ENCODE results near the gene IL11RA. TPM values are rescaled to one million over a fixed set of nuclear protein-coding genes. Genes with fewer than 3 reads are reported as not detected.
A peak's percentile ranks its signal among the peaks of the same experiment; 100 is the strongest.

IL11RA gene
- total and polyA plus RNA-seq, 2 donors from 2014 or later: 15.2 to 17.7 TPM

DNA sequence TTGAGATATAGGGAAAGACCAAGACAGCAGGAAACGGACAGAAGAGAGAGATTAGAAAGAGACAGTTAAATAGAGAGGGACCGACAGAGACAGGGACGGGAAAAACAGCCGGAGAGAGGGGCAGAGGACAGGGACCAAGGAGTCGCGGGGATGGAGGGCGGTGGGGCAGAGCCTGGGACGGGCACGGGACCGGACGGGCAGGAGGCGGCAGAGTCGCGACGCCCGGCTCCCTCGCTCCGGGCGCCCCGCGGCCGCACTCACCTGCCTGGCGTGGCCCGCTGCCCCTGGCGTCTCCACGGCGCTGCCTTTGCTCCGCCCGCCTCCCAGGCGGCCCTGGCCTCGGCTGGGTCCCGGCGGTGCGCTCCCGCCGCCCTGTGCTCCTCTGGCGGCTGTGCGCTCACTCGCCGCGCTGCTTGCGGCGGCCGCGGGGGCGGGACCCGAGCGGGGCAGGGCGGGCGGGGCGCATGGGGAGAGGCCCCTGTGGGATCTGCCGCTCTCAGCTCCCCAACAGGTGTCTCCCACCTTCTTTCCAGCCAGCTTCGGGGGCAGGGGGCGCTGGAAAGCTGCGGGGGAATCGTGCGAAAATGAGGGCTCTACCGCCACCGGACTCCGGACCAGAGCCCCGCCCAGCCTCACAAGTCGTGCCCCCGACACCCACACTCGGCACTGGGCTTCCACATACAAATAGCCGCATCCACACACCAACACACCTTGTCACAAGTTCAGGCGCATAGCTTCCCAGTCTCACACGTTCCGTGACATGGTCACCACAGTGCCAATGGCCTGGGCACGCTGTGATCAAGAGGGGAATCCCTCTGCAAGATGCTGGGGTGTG lies 23.1 kb upstream of the IL11RA start, which contains the start of gene ARID3C:
TSS of gene ARID3C (minus strand) at position 411 of the 835 bp plus-strand sequence. CDS start 1,052 bp downstream, outside the sequence.
- FAIRE-seq (no peak), DNase-seq (peak in 3 of 5 donors; percentile 42 to 64 (median 63))
- Histone ChIP-seq H3K27me3 (ENCODE audit: control insufficient read depth, insufficient read depth, low read length) (peaks cover 40% of the 10 kb centered on the region), H3K4me3 (ENCODE audit: low read length in 3 of 3) (peak within 1 kb of the TSS in 2 of 3 donors; percentile 23 to 52), H3K36me3 (ENCODE audit: control insufficient read depth in 2 of 3, insufficient read depth in 3 of 3, low read length in 3 of 3) (no peaks in the 10 kb centered on the region), H3K27ac (ENCODE audit: low read depth in 2 of 2, low read length in 2 of 2) (no peak within 1 kb of the TSS), H3K9ac (ENCODE audit: low read length in 3 of 3) (no peak within 1 kb of the TSS), H3K9me3 (ENCODE audit: control insufficient read depth in 2 of 3, insufficient read depth in 1 of 3, low read length in 3 of 3) (no peaks in the 10 kb centered on the region), H3K4me1 (ENCODE audit: control insufficient read depth in 2 of 3, insufficient read depth in 2 of 3, low read depth in 1 of 3, low read length in 3 of 3) (peaks cover 0 to 11% (median 0%) of the 10 kb centered on the region in 3 donors)
- intact Hi-C loops (cut with DNase I): no loop called here
- TF ChIP-seq, protein P1, sequence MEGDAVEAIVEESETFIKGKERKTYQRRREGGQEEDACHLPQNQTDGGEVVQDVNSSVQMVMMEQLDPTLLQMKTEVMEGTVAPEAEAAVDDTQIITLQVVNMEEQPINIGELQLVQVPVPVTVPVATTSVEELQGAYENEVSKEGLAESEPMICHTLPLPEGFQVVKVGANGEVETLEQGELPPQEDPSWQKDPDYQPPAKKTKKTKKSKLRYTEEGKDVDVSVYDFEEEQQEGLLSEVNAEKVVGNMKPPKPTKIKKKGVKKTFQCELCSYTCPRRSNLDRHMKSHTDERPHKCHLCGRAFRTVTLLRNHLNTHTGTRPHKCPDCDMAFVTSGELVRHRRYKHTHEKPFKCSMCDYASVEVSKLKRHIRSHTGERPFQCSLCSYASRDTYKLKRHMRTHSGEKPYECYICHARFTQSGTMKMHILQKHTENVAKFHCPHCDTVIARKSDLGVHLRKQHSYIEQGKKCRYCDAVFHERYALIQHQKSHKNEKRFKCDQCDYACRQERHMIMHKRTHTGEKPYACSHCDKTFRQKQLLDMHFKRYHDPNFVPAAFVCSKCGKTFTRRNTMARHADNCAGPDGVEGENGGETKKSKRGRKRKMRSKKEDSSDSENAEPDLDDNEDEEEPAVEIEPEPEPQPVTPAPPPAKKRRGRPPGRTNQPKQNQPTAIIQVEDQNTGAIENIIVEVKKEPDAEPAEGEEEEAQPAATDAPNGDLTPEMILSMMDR (IDR thresholded peaks at IDR 0.05; ENCODE audit: borderline replicate concordance, extremely low read depth, insufficient read depth): peak; percentile 2

DNA sequence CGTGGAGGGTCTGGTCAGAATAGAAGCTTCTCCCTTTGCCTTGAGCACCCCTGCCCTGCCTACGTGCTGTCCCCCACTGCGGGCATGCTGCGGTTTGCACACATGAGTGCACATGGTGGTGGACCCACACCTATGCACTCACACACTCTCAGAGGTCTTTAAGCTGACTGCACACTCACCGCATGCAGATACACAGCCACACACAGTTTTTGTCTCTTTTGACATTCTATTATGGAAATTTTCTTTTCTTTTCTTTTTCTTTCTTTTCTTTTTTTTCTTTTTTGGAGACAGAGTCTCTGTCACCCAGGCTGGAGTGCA lies 22.5 kb upstream of the IL11RA start:
- Histone ChIP-seq H3K4me1 (ENCODE audit: control insufficient read depth in 2 of 3, insufficient read depth in 2 of 3, low read depth in 1 of 3, low read length in 3 of 3) (peaks cover 0 to 11% (median 0%) of the 10 kb centered on the region in 3 donors), H3K36me3 (ENCODE audit: control insufficient read depth in 2 of 3, insufficient read depth in 3 of 3, low read length in 3 of 3) (no peaks in the 10 kb centered on the region), H3K27me3 (ENCODE audit: control insufficient read depth, insufficient read depth, low read length) (peaks cover 37% of the 10 kb centered on the region), H3K4me3 (ENCODE audit: low read length in 3 of 3) (peak overlapping the region in 1 of 3 donors; percentile 52), H3K27ac (ENCODE audit: low read depth in 2 of 2, low read length in 2 of 2) (no peak overlapping the region), H3K9me3 (ENCODE audit: control insufficient read depth in 2 of 3, insufficient read depth in 1 of 3, low read length in 3 of 3) (no peaks in the 10 kb centered on the region), H3K9ac (ENCODE audit: low read length in 3 of 3) (no peak overlapping the region)
- FAIRE-seq (no peak), DNase-seq (no peak)
- intact Hi-C loops (cut with DNase I): no loop called here
- TF ChIP-seq, protein P1 (IDR thresholded peaks at IDR 0.05; ENCODE audit: borderline replicate concordance, extremely low read depth, insufficient read depth): no peak

DNA sequence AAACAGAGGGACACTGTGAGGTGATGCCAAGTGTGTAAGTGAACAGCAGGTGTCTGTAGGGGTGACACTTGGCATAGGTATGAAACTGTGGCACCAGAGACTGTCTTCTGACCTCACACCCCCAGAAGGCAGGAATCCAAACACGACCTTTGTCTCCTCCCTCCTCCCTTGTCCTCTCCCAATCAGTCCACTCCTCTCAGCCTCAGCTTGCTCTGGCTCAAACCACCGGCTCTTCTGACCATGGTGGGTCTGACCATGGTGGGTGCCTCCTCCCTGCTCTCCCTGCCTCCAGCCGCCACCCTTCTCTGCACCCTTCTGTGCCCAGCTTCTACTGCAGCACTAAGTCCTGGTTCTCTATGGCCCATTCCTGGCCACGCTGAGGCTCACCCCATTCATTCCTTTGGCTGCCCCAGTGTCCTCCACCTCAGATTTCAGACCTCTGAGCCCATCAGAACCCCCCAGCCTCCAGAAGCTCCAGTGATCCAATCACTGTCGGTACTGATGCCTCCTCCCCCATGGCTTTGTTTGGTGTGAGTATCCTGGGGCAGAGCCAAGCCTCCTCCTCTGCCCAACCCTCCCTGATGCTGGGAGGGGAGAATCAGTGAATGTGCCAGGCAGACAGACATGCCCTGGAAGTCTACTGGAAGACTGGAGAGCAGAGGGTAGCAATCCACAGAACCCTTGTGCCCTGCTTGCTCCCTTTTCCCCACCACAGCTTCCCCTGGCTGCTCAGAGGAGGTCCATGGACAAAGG lies 21.4 kb upstream of the IL11RA start:
- Histone ChIP-seq H3K36me3 (ENCODE audit: control insufficient read depth in 2 of 3, insufficient read depth in 3 of 3, low read length in 3 of 3) (peaks cover 2 to 7% (median 2%) of the 10 kb centered on the region in 3 donors), H3K27me3 (ENCODE audit: control insufficient read depth, insufficient read depth, low read length) (peaks cover 30% of the 10 kb centered on the region), H3K9me3 (ENCODE audit: control insufficient read depth in 2 of 3, insufficient read depth in 1 of 3, low read length in 3 of 3) (no peaks in the 10 kb centered on the region), H3K27ac (ENCODE audit: low read depth in 2 of 2, low read length in 2 of 2) (no peak overlapping the region), H3K4me3 (ENCODE audit: low read length in 3 of 3) (no peak overlapping the region), H3K4me1 (ENCODE audit: control insufficient read depth in 2 of 3, insufficient read depth in 2 of 3, low read depth in 1 of 3, low read length in 3 of 3) (peaks cover 0 to 11% (median 0%) of the 10 kb centered on the region in 3 donors), H3K9ac (ENCODE audit: low read length in 3 of 3) (no peak overlapping the region)
- intact Hi-C loops (cut with DNase I): no loop called here
- no peak for DNase-seq
- no peak for FAIRE-seq
- TF ChIP-seq, protein P1 (IDR thresholded peaks at IDR 0.05; ENCODE audit: borderline replicate concordance, extremely low read depth, insufficient read depth): no peak
